IPS-NIHi11 (cell line): Measurements from ENCODE around the gene CACNA2D3.

Experiments
- DNase-seq: peaks from one replicate; pipeline ENCODE4 v3.0.0; 2012; ENCODE audit warnings: mixed read lengths, low spot score

The CACNA2D3 gene

DNA sequence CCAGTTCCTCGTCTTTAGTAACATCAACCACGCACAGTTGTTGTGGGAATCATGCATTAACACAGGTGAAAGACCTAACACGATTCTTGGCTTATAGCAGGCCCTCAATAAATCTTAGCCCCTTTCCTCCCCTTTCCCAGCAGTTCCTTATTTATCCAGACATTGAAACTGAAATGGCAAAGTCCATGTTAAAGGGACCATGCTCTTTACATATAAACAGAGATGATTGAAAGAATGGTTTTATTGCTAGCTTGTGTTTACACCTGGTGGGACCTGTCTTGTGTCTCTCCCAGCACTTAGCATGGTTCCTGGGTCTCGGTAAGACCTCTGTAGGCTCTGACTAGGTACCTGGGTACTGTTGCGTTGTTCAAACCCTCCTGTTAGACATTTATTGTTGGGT is 553.7 kb downstream of the CACNA2D3 start:
- no peak for DNase-seq

DNA sequence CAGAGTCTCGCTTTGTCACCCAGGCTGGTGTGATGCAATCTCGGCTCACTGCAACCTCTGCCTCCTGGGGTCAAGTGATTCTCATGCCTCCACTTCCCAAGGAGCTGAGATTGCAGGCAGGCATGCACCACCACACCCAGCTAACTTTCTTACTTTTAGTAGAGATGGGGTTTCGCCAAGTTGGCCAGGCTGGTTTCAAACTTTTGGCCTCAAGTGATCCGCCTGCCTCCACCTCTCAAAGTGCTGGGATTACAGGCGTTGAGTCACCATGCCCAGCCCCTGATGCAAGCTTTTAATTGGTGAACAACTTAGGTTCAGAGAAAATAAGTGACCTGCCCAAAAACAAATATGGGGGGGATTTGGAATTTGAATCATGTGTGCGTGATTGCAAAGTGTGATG is 559.4 kb downstream of the CACNA2D3 start:
- no peak for DNase-seq

DNA sequence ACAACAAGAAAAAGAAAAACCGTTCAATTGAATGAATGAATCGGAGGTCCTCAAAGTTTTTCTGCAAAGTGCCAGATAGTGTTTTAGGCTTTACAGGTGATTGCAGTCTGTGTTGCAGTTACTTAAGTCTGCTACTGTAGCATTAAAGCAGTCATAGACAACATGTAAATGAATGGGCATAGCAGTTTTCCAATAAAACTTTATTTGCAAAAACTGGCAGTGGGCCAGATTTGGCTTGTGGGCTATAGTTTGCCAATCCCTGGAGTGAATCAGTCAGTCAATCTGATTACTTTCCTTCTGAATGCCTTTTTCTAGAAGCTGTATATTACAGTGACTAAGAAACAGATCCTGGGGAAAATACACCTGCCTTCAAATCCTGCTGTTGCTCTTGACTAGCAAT is 562.9 kb downstream of the CACNA2D3 start:
- no peak for DNase-seq

- no peak for DNase-seq
These were observed 569.0 kb downstream of the CACNA2D3 start for GRCh38 chr3:54691289-54691771.

GRCh38 chr3:54696313-54696712 is 574.0 kb downstream of the CACNA2D3 start:
- DNase-seq = no peak

DNA sequence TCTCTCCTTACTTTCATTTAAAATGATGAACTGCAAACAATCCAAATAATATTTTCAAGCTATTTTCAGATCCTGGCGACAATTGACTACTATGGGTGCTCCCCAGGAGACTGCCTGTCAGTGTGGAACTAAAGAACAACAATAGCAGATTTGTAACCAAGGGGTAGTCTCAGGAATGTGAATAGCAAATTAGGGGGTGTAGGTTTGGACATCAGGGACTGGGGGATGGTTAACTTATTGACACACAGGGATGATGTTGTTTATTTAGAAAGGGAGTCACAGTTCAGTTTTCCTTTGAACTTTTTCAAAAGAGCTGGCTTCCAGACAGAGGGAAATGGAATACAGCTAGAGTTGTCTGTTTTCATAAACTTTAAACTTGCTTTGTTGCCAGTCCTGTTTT is 575.7 kb downstream of the CACNA2D3 start:
- DNase-seq = peak; percentile 37

GRCh38 chr3:54703923-54704322 is 581.6 kb downstream of the CACNA2D3 start:
- no peak for DNase-seq

DNA sequence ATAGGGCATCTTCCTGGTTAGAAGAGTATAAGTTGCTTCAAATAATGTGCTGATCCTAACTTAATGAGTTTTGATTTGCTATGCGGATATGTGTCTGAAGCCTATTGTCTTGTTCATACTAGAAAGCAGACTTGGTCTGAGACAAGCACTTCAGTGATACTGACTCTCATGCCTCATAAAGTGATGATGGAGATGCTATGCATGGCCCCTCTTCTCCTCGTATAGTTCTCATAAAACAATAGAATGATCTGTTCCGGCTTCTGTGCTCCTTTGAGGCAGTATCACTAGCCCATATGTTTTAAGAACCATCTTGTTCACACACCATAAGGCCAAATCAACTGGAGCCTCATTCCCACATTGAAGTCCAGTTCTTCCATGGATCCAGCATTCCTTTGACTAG is 583.4 kb downstream of the CACNA2D3 start:
- no peak for DNase-seq

GRCh38 chr3:54706738-54707137 is 584.4 kb downstream of the CACNA2D3 start:
- DNase-seq = no peak

DNA sequence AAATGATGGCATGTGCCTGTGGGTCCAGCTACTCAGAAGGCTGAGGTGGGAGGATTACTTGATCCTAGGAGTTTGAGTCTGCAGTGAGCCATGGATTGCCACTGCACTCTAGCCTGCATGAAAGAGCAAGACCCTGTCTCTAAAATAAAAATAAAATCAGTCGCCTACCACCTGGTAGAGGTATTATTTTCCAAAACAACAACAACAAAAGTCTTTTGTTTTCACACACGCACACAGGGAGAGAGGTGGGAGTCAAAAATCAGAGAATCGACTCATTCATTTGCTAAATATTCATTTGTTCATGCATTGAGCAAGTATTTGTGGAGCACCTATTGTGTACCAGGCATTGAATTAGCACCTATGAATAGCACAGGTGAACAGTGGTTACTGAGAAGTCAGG is 587.4 kb downstream of the CACNA2D3 start:
- no peak for DNase-seq

DNA sequence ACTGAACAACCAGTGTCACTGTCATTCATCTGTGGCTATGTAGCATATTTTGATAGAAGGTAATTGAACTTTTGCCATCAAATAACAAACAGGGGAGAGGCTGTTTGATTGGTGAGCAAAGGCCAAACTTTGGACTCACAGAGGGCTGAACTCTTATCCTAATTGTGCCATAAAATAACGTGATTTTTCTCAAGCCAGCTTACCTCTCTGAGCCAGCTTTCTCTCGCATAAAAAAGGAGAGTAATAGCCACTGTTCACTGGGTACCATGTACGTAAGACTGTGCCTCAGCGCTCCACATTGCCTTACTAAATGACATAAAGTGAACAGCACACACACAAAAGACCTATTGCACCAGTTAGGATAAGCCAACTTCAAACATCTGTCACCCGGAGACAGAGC is 588.6 kb downstream of the CACNA2D3 start:
- DNase-seq = no peak

GRCh38 chr3:54712539-54712938 is 590.2 kb downstream of the CACNA2D3 start:
- no peak for DNase-seq

DNA sequence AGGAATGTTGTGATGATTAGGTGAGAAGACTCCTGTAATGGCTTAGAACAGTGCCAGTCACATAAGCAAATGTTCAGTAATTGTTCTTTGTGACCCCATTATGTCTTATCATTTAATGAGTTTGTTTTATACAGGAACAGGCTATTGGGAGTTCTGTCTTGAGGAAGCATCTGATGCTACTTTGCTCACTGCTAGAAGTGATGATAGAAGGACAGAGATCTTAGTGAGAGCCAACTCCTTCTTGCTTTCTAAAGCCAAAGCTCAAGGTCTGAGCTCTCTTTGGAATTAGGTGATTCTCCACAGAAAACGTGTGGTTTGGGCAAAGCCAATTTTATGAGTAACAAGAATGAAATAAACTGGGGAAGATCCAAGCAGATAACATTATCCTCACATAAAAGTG is 590.7 kb downstream of the CACNA2D3 start:
- DNase-seq = no peak

DNA sequence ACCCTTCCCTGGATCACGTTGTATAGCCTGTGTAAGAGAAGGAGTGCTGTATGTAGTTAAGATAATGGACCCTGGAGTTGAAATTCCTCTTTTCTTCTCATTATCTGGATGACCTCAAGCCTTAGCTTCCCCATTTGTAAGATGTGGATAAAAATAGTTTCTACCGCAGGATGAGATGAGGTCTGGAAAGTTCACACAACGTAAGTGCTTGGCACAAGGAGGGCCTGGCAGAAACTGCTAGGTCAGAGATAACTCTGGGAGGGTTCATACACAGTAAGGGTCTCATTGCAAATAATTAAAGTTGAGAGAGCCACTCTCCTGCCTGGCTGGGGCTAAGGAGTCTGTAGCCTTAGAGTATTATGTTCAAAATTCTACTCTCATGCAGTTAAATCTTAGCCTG is 591.1 kb downstream of the CACNA2D3 start:
- DNase-seq = no peak

DNA sequence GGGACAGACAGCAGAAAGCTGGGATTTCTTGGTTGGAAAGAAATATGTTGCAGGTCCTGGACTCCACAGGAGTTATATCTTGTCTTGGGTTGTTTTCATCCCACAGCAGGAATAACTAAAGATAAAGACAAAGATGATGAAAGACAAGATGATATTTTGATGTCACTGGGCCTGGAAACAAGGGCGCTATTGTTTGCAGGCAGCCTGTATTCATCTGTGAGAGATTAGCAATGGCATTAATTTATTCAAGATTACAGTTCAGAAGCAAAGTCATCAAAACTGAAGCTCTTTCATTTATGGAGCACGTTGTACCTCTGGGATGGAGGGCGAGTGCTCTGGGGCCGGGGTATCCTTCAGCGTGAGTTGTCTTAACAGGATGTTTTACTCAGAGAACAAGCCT is 591.7 kb downstream of the CACNA2D3 start:
- no peak for DNase-seq

GRCh38 chr3:54717506-54717905 is 595.2 kb downstream of the CACNA2D3 start:
- no peak for DNase-seq

GRCh38 chr3:54719914-54720313 is 597.6 kb downstream of the CACNA2D3 start:
- no peak for DNase-seq

- no peak for DNase-seq
These were observed 598.3 kb downstream of the CACNA2D3 start for GRCh38 chr3:54720604-54721003.

GRCh38 chr3:54731732-54732445 is 609.5 kb downstream of the CACNA2D3 start:
- no peak for DNase-seq

- no peak for DNase-seq
These were observed 611.0 kb downstream of the CACNA2D3 start for GRCh38 chr3:54733106-54734006.

DNA sequence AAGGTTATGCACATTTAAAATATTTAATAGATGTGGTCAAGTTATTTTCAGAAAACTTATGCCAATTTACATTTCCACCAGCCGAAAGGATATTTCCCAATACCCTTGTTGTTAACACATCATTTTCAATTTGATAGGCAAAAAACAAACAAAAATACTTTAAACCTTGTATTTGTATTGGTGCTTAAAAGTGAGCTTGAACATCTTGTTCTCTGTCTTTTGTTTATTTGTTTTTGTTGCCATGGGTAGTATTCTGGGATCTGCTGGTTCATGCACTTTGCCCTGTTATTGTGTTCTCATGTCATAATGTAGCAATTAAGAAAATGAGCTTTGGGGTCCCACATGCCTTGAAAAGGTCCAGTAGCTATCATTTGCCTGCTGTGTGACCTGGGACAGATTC is 614.1 kb downstream of the CACNA2D3 start:
- DNase-seq = no peak

GRCh38 chr3:54743755-54744154 is 621.4 kb downstream of the CACNA2D3 start:
- no peak for DNase-seq

DNA sequence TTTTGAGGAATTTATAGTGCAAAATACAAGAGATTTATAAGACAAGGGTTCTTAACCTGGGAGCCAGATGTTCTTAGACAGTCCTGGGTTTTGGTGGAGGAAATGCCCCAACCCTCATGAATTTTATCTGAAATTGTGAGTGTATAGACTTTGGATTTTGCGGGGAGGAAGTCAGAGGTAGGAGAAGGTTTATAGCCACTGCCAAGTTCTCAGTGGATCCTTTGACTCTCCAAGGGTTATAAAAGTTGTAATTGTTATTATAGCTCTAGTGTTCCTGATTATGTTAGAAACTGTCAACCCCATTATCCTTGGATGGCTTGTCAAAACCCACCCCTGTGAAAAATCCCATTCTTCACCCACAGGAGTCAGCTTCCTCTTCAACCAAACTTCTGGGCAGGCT is 621.9 kb downstream of the CACNA2D3 start:
- DNase-seq = no peak
